Lower lobe of right lung (tissue), 2 donors: ENCODE measurements around the gene FCRLA. TPM values are rescaled to one million over a fixed set of nuclear protein-coding genes. Genes with fewer than 3 reads are reported as not detected.
A peak's percentile ranks its signal among the peaks of the same experiment; 100 is the strongest.

Source experiments
- ATAC-seq, 2 donors: fragments of 200-7000 bp; cut with Tn5 transposase; one replicate each; pipeline ENCODE4 v1.9.1; 2020 to 2022; ENCODE audit warnings: mild to moderate bottlenecking in 2 of 2, moderate library complexity in 2 of 2
- DNase-seq: peaks from one replicate; pipeline ENCODE4 v3.0.0-alpha.2; 2020
- H3K27ac ChIP-seq: fragments of 200-600 bp; one replicate; pipeline ENCODE4 v1.8.0; 2022
- H3K27me3 ChIP-seq: fragments of 200-600 bp; one replicate; pipeline ENCODE4 v1.8.0; 2022; ENCODE audit warnings: low read depth
- H3K36me3 ChIP-seq: fragments of 200-600 bp; one replicate; pipeline ENCODE4 v1.8.0; 2022; ENCODE audit warnings: mild to moderate bottlenecking
- H3K4me1 ChIP-seq: fragments of 200-600 bp; one replicate; pipeline ENCODE4 v1.8.0; 2022
- H3K4me3 ChIP-seq: fragments of 200-600 bp; one replicate; pipeline ENCODE4 v1.8.0; 2022; ENCODE audit warnings: mild to moderate bottlenecking
- H3K9me3 ChIP-seq: fragments of 200-600 bp; one replicate; pipeline ENCODE4 v1.8.0; 2022
- CTCF ChIP-seq: fragments of 200-600 bp; IDR thresholded peaks from one replicate; pipeline ENCODE4 v1.8.0; 2022; ENCODE audit warnings: antibody characterized with exemption, mild to moderate bottlenecking
- intact Hi-C: fragments of 100-400 bp; cut with DNase I; formaldehyde crosslinking; loops from one replicate; pipeline ENCODE4 v1.11.0; 2022
- total RNA-seq: library from RNA; stranded (reverse); fragmentation: NEBNext Ultra II Directional; extraction: Animal tissue kit (Norgen Biotek cat#: 25700); gene quantifications from one replicate; pipeline ENCODE4 v1.2.1, GENCODE V29; 2021
- donor health status: DM: no; HTN: yes; CAD: no; lungs with severe emphysema.

The FCRLA gene
- total RNA-seq, 1 donor from 2014 or later, result 0.32 TPM

- H3K9me3 ChIP-seq, result no peaks in the 10 kb centered on the region
- peak overlapping the region; percentile 75 for H3K4me3 ChIP-seq
- peaks cover 7% of the 10 kb centered on the region for H3K27me3 ChIP-seq
- ATAC-seq (peak; percentile 50), DNase-seq (peak; percentile 74)
- intact Hi-C loops, result no loop called here
- TF ChIP-seq CTCF, result no peak
- no peaks in the 10 kb centered on the region for H3K36me3 ChIP-seq
- peaks cover 17% of the 10 kb centered on the region for H3K4me1 ChIP-seq
- H3K27ac ChIP-seq, result peak overlapping the region; percentile 90
These were observed 19.0 kb downstream of the FCRLA start for GRCh38 chr1:161725908-161726472.

- intact Hi-C loops, result no loop called here
- Histone ChIP-seq H3K9me3 (no peaks in the 10 kb centered on the region), H3K36me3 (no peaks in the 10 kb centered on the region), H3K4me1 (peaks cover 17% of the 10 kb centered on the region), H3K27me3 (peaks cover 7% of the 10 kb centered on the region), H3K4me3 (peak overlapping the region; percentile 75), H3K27ac (peak overlapping the region; percentile 90)
- TF ChIP-seq CTCF, result no peak
- ATAC-seq, result peak; percentile 92 to 93
- peak; percentile 90 for DNase-seq
These were observed 19.6 kb downstream of the FCRLA start for GRCh38 chr1:161726473-161727255.

DNA sequence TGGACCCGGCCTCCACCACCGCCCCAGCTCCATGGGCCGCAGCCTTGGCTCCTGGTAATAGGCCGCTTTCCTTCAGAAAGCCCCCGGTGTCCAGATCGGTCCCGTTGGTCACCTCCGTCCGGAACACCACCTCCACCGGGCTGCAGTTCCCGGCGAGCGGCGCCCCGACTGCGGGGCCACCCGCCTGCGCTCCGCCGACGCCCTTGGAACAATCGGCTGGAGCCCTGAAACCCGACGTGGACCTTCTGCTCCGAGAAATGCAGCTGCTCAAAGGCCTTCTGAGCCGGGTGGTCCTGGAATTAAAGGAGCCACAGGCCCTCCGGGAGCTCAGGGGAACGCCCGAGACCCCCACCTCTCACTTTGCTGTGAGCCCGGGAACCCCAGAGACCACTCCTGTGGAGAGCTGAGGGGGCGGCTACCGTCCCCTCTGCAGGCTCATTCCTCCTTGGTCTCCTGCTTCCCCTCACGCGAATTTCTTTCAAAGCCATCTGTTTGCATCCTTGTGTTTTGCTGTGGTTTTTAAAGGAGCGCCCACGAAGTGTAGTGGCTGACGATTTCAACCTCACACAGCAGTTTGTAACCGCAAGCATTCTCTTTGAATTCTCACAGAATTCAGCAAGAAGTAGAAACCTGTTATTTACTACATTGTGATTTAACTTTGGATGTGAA, 20.4 kb downstream of the FCRLA start:
- H3K27me3 ChIP-seq, result peaks cover 2% of the 10 kb centered on the region
- peaks cover 17% of the 10 kb centered on the region for H3K4me1 ChIP-seq
- H3K4me3 ChIP-seq, result peak overlapping the region; percentile 75
- H3K9me3 ChIP-seq, result no peaks in the 10 kb centered on the region
- intact Hi-C loops, result no loop called here
- H3K36me3 ChIP-seq, result no peaks in the 10 kb centered on the region
- H3K27ac ChIP-seq, result peak overlapping the region; percentile 90
- TF ChIP-seq CTCF, result no peak
- no peak for DNase-seq
- ATAC-seq, result peak; percentile 0 to 2

- H3K9me3 ChIP-seq, result no peaks in the 10 kb centered on the region
- H3K27ac ChIP-seq, result no peak overlapping the region
- no peaks in the 10 kb centered on the region for H3K36me3 ChIP-seq
- H3K27me3 ChIP-seq, result no peaks in the 10 kb centered on the region
- ATAC-seq, result no peak
- TF ChIP-seq CTCF, result no peak
- intact Hi-C loops, result no loop called here
- H3K4me3 ChIP-seq, result no peak overlapping the region
- H3K4me1 ChIP-seq, result peaks cover 17% of the 10 kb centered on the region
- DNase-seq, result no peak
These were observed 21.6 kb downstream of the FCRLA start for GRCh38 chr1:161728376-161729226.

GRCh38 chr1:161730050-161730564, 23.1 kb downstream of the FCRLA start:
- no peaks in the 10 kb centered on the region for H3K9me3 ChIP-seq
- no peak overlapping the region for H3K4me3 ChIP-seq
- no peak for ATAC-seq
- no peak for TF ChIP-seq CTCF
- no peaks in the 10 kb centered on the region for H3K36me3 ChIP-seq
- no peaks in the 10 kb centered on the region for H3K27me3 ChIP-seq
- H3K27ac ChIP-seq, result no peak overlapping the region
- H3K4me1 ChIP-seq, result peaks cover 15% of the 10 kb centered on the region
- DNase-seq, result no peak
- intact Hi-C loops, result no loop called here
